Right atrium auricular region (tissue), 2 donors: ENCODE results near the gene ADGRF5. TPM values are rescaled to one million over a fixed set of nuclear protein-coding genes. Genes with fewer than 3 reads are reported as not detected.

Experiments
- DNase-seq: peaks from one replicate; pipeline ENCODE4 v3.0.0-alpha.2; 2019; ENCODE audit warnings: low spot score
- H3K27ac ChIP-seq, 2 donors: fragments of 200-600 bp; sonication (generic); 1 replicate in 1 of 2; 2 replicates in 1 of 2; pipeline ENCODE4 v1.5.1; 2016 to 2019
- H3K27me3 ChIP-seq, 2 donors: fragments of 200-600 bp; sonication (generic); one replicate each; pipeline versions ENCODE4 v1.5.1 to v1.6.0; 2017 to 2019
- H3K36me3 ChIP-seq: fragments of 200-600 bp; sonication (generic); one replicate; pipeline ENCODE4 v1.5.1; 2016
- H3K4me1 ChIP-seq, 2 donors: fragments of 200-600 bp; sonication (generic); one replicate each; pipeline versions ENCODE4 v1.5.1 to v1.6.0; 2017 to 2019
- H3K4me3 ChIP-seq, 2 donors: fragments of 200-600 bp; sonication (generic); 1 replicate in 1 of 2; 2 replicates in 1 of 2; pipeline ENCODE4 v1.5.1; 2017 to 2019; ENCODE audit warnings: mild to moderate bottlenecking in 1 of 2, moderate library complexity in 1 of 2
- H3K9me3 ChIP-seq, 2 donors: fragments of 200-600 bp; sonication (generic); one replicate each; pipeline ENCODE4 v1.5.1; 2019
- total RNA-seq, 2 donors: library from RNA; depleted of rRNA; stranded (reverse); fragments of >200 nt; gene quantifications; one replicate each; pipeline ENCODE4 v1.1.0, GENCODE V29; 2016
- TF ChIP-seq, protein P1 (sequence below), 2 donors: fragments of 200-600 bp; sonication (generic); IDR thresholded peaks; one replicate each; pipeline ENCODE4 v1.5.1; 2019; ENCODE audit warnings: antibody characterized with exemption in 2 of 2

Gene ADGRF5
- total RNA-seq, 2 donors from 2014 or later = 38.4 to 59.4 TPM

DNA sequence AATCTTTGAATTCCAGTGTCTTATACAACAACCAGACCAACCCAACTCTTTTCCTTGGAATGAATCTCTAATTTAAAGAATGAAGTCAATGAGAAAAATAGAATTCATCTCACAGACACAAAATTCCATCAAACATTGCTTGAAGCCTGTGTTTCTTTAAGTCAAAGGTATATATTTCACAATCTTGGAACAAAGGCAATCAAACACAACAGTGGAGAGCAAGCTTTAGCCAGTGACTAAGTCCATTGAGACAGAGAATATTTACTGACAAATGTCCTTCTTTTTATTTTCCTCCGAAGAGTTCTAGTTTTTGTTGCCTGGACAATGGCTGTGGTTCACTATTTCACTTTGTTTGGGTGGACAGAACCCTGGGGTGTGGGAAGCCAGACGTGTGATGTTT is 92.8 kb downstream of the ADGRF5 start:
- no peak overlapping the region for H3K27ac ChIP-seq
- TF ChIP-seq, protein P1, sequence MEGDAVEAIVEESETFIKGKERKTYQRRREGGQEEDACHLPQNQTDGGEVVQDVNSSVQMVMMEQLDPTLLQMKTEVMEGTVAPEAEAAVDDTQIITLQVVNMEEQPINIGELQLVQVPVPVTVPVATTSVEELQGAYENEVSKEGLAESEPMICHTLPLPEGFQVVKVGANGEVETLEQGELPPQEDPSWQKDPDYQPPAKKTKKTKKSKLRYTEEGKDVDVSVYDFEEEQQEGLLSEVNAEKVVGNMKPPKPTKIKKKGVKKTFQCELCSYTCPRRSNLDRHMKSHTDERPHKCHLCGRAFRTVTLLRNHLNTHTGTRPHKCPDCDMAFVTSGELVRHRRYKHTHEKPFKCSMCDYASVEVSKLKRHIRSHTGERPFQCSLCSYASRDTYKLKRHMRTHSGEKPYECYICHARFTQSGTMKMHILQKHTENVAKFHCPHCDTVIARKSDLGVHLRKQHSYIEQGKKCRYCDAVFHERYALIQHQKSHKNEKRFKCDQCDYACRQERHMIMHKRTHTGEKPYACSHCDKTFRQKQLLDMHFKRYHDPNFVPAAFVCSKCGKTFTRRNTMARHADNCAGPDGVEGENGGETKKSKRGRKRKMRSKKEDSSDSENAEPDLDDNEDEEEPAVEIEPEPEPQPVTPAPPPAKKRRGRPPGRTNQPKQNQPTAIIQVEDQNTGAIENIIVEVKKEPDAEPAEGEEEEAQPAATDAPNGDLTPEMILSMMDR (IDR thresholded peaks at IDR 0.05) = no peak
- H3K36me3 ChIP-seq = no peaks in the 10 kb centered on the region
- no peaks in the 10 kb centered on the region for H3K9me3 ChIP-seq
- no peak overlapping the region for H3K4me3 ChIP-seq
- H3K27me3 ChIP-seq = no peaks in the 10 kb centered on the region
- DNase-seq = no peak
- H3K4me1 ChIP-seq = no peaks in the 10 kb centered on the region

DNA sequence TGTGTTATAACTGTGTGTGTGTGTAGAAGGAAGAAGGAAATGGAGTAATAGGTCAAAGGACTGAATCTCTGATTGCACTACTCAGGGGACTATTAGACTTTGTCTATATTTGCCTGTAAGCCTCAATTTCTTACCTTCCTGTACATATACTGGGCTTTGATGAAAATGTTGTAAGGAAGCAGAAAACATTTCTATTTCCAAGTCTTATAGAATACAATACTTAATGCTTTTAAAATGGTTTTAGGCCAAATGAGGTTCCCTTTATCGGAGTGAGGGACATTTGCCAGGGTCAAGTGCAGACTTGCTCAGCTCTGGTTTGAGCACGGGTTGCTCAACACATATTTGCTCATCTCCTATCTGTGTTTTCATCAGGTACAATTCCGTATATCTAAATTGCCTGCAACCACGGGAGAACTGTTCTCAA is 100.3 kb downstream of the ADGRF5 start:
- Histone ChIP-seq H3K27ac (no peak overlapping the region), H3K36me3 (no peaks in the 10 kb centered on the region), H3K9me3 (no peaks in the 10 kb centered on the region), H3K4me3 (no peak overlapping the region), H3K27me3 (no peaks in the 10 kb centered on the region), H3K4me1 (no peaks in the 10 kb centered on the region)
- no peak for DNase-seq
- TF ChIP-seq, protein P1 (IDR thresholded peaks at IDR 0.05) = no peak

DNA sequence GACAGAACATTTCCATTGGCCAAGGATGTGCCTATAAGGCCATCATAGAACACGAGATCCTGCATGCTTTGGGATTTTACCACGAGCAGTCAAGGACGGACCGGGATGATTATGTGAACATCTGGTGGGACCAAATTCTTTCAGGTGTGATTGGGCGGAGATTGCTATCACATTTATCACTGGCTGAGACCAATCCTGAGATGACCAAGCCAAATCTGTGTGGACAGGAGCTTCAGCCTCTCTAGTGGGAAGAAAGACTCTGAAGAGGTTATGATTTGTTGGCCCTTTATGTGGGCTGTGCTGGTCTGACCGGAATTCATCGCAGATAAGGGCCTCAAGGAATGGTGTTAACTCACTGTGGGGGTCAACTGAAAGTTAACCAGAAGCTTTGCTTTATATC is 102.2 kb downstream of the ADGRF5 start:
- no peak overlapping the region for H3K27ac ChIP-seq
- no peaks in the 10 kb centered on the region for H3K27me3 ChIP-seq
- DNase-seq = no peak
- TF ChIP-seq, protein P1 (IDR thresholded peaks at IDR 0.05) = no peak
- no peaks in the 10 kb centered on the region for H3K9me3 ChIP-seq
- no peaks in the 10 kb centered on the region for H3K36me3 ChIP-seq
- H3K4me1 ChIP-seq = no peaks in the 10 kb centered on the region
- no peak overlapping the region for H3K4me3 ChIP-seq

DNA sequence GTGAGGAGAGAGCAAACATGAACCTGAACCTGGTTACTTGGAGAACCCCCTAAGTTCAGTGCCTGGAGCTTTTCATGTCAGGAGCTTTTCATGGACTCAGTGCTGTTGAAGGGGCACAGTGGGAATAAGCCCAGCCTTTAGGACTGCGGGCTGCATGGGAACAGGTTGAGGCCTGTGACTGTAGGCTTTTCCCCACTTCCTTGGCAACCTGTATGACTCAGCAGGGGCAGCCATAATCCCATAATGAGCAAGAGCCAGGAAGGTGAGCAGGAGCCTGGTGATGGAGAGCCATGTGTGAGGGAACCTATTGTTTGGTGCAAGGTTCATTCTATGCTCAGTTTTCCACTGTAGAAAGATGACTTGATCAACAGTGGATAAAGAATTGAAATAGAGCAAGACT is 105.1 kb downstream of the ADGRF5 start:
- Histone ChIP-seq H3K4me1 (no peaks in the 10 kb centered on the region), H3K27ac (no peak overlapping the region), H3K9me3 (no peaks in the 10 kb centered on the region), H3K4me3 (no peak overlapping the region), H3K36me3 (no peaks in the 10 kb centered on the region), H3K27me3 (no peaks in the 10 kb centered on the region)
- TF ChIP-seq, protein P1 (IDR thresholded peaks at IDR 0.05) = no peak
- no peak for DNase-seq

DNA sequence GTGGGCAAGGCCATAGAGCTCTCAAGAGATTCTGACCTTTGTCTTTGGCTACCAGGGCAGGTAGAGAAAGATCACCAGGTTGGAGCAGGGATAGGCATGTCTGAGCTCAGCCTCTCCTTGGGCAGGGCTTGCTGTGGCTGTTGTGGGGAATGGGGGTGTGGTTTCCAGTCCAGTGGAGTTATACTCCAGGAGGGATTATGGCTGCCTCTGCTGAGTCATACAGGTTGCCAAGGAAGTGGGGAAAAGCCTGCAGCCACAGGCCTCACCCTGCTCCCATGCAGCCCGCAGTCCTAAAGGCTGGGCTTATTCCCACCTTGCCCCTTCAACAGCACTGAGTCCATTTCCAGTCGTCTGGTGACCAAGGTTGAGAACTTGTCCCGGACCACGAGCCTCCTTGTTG is 106.6 kb downstream of the ADGRF5 start:
- Histone ChIP-seq H3K27ac (no peak overlapping the region), H3K36me3 (no peaks in the 10 kb centered on the region), H3K4me1 (no peaks in the 10 kb centered on the region), H3K9me3 (no peaks in the 10 kb centered on the region), H3K27me3 (no peaks in the 10 kb centered on the region), H3K4me3 (no peak overlapping the region)
- TF ChIP-seq, protein P1 (IDR thresholded peaks at IDR 0.05) = no peak
- DNase-seq = no peak

DNA sequence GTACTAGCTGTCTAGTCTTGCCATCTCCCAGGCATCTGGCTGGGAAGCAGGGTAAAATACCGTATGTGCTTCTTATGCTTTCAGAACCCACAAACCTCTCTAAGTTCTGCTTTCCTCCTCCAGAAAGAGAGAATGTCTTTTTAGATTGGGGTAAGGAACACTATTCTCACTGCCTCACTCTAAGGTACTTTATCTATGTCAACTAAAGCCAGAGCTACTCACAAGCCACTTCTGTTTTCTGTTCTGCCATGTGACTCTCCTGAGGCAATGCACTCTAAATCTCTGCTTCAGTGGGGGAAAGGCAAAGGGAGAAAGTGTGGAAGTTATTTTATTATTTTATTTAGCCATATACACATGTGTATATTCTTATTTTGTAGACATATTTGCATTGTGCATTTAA is 112.9 kb downstream of the ADGRF5 start:
- Histone ChIP-seq H3K4me3 (no peak overlapping the region), H3K27me3 (no peaks in the 10 kb centered on the region), H3K27ac (no peak overlapping the region), H3K36me3 (no peaks in the 10 kb centered on the region), H3K9me3 (no peaks in the 10 kb centered on the region), H3K4me1 (no peaks in the 10 kb centered on the region)
- TF ChIP-seq, protein P1 (IDR thresholded peaks at IDR 0.05) = no peak
- no peak for DNase-seq
